Daoy (cell line): ENCODE results near the gene OLIG1. TPM values are rescaled to one million over a fixed set of nuclear protein-coding genes. Genes with fewer than 3 reads are reported as not detected.
A peak's percentile ranks its signal among the peaks of the same experiment; 100 is the strongest.

Experiments
- DNase-seq: peaks from one replicate; pipeline ENCODE4 v3.0.0-alpha.2; 2015; ENCODE audit warnings: low read depth
- total RNA-seq: library from RNA; depleted of rRNA; stranded (reverse); fragments of >200 nt; shearing (Covaris generic); gene quantifications from 2 replicates; pipeline ENCODE4 v1.2.3, GENCODE V29; 2014

OLIG1 gene
- total RNA-seq, 1 experiment from 2014 or later = not detected

DNA sequence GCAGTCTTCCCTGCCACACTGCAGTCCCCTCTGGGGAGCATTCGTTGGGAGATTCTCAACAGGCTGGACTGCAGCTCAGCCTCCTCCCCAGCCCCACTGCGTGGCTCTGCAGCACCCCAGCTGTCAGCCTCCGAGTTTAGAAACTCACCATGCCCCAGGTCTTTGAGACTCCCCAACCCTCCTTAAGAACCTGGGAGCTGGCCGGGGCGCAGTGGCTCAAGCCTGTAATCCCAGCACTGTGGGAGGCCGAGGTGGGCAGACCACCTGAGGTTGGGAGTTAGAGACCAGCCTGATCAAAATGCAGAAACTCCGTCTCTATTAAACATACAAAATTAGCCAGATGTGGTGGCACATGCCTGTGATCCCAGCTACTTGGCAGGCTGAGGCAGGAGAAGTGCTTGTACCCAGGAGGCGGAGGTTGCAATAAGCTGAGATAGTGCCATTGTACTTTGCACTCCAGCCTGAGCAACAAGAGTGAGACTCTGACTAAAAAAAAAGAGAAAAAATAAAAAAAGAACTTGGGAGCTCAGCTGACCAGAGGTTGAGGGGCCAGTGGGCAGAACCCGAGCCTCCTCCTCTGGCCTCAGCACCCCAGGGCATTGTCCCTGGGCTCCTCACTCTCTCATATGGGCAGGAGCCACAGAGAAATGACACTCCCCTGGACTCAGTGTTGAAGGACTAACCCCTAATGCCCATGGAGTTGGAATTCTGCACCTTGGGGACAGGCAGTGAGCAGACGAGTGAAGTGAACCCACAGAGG lies 38.6 kb upstream of the OLIG1 start:
- no peak for DNase-seq

DNA sequence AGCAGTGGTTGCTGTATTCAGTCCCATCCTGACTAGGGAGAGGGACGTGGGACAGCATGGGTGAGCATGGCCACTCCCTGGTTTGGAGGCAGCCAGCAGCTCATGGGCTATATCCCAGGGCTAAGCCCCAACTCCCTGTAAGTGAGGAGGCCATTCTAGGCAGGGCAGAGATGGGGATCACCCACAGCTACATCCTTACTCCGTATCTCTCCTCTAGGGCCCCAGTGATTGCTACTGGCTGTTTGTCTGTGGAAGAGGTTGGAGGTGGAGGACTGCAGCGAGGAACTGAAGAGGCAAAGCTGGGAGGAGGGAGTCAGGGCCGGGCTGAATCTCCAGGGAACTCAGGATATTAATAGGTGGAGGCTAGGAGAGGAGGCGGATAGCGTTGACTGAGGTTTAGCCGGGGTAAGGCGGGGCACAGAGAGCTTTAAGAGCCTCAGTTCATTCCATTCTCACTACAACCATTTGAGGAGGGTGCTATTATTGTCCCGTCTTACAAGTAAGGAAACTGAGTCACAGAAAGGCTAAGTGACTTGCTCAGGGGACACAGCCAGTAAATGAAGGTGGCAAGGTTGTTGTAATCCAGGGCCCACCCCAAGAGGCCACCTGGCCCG lies 37.4 kb upstream of the OLIG1 start:
- no peak for DNase-seq

DNA sequence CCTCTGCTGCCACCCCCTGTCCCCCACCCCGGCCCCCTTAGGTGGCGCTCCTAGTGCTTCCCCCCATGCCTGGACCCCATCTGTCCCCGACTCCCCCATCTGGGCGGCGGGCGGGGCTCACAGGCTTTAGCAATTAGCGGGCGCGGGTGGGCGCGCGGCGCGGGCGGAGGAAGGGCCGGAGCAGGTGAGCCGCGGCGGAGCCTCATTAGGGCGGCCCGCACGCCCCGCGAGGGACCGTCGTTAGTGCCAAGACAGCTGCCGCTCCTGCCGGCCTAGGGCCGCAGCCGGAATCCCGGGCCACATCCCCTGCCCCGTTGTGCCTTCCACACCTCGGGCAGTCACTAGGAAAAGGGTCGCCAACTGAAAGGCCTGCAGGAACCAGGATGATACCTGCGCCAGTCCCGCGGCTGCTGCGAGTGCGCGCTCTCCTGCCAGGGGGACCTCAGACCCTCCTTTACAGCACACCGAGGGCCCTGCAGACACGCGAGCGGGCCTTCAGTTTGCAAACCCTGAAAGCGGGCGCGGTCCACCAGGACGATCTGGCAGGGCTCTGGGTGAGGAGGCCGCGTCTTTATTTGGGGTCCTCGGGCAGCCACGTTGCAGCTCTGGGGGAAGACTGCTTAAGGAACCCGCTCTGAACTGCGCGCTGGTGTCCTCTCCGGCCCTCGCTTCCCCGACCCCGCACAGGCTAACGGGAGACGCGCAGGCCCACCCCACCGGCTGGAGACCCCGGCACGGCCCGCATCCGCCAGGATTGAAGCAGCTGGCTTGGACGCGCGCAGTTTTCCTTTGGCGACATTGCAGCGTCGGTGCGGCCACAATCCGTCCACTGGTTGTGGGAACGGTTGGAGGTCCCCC lies 36.6 kb upstream of the OLIG1 start:
- DNase-seq = no peak

DNA sequence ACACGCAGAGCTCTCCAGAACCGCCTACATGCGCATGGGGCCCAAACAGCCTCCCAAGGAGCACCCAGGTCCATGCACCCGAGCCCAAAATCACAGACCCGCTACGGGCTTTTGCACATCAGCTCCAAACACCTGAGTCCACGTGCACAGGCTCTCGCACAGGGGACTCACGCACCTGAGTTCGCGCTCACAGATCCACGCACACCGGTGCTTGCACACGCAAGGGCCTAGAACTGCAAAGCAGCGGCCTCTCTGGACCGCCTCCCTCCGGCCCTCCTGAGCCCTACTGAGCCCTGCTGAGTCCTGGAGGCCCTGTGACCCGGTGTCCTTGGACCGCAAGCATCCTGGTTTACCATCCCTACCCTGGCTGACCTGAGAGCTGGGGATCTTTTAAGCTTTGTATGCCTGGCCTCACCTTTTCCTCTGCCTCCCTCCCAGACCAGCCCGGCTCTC lies 36.0 kb upstream of the OLIG1 start:
- no peak for DNase-seq

DNA sequence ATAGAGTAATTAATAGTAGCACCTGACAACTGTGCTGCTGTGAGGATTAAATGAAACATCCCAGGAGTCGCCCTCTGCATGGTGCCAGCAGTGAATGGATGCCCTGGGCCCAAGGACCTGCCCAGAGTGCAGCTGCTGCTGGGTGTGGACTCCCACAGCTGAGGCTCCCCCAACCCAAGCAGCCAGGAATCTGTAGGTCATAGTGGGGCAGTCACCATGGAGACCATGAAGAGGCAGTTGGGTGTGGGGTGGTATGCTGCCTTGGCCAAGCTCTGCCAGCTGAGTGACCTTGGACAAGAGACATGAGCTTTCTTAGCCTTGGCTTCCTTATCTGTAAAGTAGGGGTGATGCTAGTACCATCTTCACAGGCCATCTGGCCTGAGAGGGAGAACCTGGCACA lies 34.8 kb upstream of the OLIG1 start:
- DNase-seq = no peak

DNA sequence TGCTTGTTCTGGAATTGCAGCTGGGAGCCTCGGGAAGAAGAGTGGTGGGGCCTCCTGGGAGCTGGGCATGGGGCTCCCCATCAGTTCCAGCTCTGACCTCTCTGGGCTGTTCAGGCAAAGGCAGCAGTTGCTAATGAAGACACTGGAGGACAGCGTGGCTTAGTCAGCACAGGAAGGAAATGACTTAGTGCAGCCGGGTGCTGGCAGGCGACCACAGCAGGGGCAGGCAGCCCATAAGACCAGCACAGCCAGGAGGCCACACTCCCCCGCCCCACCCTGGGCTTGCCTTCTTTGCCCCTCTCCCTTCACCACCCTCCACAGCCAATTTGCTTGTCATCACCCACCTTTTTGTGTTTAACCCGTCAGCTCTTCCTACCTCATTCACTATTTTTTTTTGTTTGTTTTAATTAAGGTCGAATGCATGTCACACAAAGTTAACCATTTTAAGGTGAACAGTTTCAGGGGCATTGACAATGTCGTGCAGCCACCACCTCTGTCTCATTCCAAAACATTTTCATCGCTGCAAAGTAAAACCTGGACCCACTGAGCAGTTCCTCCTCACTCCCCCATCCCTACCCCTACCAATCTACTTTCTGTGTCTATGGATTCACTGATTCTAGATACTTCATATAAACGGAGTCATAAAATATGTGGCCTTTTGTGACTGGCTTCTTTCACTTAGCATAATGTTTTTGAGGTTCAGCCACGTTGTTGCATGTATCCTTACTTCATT lies 33.3 kb upstream of the OLIG1 start:
- DNase-seq = peak; percentile 94

DNA sequence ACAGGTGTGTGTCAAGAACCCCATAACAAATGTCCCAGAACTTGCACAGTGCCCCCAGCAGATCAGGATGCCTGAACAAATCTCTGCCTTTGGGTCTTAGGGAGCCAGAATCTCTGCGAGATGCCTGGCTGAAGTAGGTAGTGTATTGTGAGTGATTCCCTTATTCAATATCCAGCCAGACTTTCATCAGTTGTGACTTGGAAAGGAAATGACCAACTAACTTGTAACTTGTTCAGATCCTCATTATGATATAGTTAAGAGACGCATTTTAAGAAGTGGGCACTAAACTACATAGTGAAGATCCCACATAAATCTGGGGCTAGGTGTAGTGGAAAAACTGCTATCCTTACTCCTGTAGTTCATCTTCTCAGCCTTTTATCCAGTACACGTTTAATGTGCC lies 32.4 kb upstream of the OLIG1 start:
- DNase-seq = no peak

DNA sequence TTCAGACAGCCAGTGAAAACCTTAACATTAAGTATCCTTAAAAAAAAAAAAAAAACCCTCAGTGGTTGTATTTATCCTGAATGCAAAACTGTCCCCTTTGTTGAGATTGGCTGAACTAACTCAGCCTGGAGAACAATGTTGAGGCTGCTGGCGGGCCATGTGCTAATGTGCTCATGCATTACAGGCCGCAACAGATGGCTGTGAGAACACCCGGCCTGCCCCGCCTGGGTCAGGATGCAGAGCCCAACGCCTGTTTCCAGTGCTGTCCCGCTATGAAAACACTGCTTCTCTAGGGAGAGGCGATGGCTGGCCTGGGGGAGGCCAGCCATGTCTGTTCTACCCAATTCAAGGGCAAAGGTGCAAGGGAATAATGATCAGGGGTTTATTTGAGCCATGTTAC lies 30.4 kb upstream of the OLIG1 start:
- DNase-seq = no peak

DNA sequence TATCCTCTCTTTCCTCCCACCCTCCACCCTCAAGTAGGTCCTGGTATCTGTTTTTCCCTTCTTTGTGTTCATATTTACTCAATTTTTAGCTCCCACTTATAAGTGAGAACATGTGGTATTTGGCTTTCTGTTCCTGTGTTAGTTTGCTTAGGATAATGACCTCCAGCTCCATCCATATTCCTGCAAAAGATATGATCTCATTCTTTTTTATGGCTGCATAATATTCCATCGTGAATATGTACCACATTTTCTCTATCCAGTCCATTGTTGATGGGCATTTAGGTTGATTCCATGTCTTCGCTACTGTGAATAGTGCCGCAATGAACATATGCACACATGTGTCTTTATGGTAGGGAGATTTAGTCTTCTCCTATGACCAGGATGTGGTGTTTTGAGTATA lies 29.7 kb upstream of the OLIG1 start:
- no peak for DNase-seq

DNA sequence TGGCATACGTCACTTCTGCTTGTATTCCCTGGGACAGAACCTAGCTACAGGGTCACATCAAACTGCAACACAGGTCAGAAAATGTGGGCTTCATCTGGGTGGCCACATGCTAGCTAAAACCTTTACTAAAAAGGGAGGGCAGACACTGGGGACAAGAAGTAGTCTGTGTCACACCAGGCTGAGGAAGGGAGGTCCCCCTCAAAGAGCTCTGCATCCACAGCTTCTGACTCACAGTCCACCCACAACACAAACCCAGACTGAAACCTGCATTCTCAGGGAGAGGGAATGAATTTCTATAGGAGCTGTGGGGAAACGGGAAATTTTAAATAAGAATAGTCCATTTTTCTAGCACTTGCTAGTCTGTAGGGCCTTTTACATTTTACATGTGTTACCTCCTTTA lies 28.0 kb upstream of the OLIG1 start:
- peak; percentile 68 for DNase-seq

DNA sequence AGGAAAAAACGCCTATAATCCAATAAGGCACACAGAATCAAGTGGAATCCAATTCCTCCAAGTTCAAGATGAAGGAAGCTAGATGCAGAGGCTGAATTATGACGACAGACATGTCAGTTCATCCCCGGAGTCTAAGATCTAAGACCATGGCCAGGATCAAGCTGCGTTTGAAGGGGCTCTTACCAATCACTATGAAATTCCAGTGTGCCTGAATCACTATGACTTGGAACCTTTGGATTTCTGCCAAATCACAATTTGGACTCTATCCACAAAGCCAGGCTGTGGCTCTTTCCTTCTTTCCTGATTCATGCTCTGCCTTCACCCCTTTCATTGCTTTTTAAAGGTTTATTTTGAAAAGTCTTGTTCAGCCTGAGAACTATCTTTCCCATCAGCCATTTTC lies 27.1 kb upstream of the OLIG1 start:
- DNase-seq = peak; percentile 93

DNA sequence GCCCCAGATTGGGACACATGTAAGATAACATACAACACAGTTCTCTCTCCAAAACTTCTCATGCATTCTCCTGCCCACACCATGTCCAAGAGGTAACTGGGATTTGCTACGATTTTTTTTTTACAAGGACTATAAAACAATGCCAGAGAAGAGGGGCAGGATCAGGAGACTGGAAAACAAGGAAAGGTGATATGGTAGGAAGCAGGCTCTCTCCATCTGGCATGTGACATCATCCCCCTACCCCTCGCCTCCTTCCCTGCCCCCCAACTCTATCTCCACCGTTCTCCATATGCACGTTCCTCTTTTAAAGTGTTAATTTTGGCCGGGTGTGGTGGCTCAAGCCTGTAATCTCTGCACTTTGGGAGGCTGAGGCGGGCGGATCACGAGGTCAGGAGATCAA lies 23.5 kb upstream of the OLIG1 start:
- DNase-seq = no peak

DNA sequence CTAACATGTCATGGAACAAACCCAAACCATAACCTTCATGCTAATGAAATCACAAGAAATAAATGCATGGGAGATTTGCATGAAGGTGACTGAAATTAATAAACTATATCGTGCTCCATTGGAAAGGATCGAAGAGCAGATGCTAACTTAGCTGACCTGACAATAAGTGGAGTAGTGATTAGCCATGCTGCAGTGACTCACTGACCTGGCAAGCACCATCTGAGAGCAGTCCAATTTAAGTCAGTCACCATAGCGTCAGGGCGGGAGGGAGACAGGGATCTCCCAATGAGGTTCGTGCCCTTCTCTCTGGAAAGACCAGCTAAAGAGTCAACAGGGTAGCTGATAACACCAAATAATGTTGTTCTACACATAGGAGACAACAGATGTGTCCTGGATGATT lies 22.7 kb upstream of the OLIG1 start:
- DNase-seq = peak; percentile 81

DNA sequence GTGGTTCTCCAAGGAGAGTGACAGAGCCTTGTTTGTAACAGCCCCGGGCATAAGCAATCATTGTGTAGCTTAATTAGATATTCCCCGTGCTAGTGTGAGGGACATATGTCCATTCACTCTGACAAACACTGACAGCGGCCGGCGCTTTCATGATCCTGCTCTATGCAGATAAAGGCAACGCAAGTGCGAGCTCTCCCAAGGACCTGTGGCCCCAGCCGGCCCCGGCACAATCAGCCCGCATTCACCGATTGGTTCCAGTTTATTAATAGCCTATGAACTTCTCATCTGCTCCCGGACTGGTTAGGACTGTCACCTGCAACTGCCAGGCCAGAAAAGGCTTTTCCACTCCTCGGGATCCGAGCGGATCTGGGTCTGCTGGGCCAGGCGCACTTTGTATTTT lies 18.0 kb upstream of the OLIG1 start:
- no peak for DNase-seq

DNA sequence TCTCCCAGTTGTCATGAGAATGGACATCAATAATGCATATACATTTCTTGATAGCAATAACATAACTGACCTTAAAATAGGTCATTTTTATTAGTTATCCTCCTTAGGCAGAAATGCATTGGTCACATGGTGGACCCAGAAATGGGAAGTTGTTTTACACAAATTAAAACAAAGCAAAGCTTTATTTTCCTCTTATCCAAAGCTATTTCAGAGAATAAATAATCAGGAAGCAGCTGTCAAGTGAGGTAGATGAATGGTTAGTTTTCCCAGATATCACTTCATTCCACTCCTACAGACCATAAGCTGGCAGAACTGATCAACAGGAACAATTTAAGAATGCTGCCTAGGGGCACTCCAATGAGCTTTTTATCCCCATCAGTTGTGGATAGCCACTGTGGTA lies 16.0 kb upstream of the OLIG1 start:
- no peak for DNase-seq

DNA sequence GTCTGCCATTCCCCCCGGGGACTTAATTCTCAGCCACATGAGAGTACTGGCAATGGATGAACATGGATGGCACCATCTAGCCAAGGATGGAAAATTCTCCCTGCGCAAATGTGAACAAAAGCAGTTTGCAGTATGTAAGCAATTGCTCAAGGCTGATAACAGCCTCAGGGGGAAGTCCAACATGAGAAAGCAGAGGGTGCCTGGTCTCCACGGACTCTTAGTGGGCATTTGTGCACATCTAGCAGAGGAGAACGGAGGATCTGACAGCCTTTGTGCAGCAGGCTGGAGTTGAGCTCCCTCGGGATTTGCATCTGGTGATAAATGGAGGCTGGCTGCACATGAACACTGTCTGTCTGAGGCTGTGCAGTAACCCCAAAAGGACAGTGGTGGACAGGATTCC lies 13.9 kb upstream of the OLIG1 start:
- DNase-seq = no peak

DNA sequence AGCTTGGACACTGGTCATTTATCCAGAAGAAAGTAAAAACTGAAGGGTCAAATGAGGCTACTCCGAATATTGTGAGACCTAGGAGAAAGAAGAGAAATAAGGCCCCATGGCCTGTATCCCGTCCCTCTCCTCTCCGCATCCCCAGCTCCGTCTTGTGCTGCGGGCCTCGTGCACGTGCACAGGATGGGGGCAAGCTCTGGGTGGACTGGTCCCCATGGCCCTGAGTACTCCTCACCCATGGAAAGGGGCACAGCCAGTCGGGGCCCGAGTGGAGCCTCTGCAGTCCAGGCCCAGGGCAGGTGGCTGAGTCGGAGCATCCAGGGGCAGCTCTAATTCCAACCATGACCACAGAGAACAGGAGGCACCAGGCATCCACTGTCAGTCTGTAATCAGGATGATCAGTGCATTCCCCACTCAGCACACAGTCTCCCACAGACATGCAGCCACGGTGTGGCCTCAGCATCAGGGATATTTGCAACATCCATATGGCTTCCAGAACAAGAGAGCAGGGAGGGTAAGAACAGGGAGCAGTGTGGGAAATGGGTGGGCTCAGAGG lies 12.5 kb upstream of the OLIG1 start:
- DNase-seq = no peak

DNA sequence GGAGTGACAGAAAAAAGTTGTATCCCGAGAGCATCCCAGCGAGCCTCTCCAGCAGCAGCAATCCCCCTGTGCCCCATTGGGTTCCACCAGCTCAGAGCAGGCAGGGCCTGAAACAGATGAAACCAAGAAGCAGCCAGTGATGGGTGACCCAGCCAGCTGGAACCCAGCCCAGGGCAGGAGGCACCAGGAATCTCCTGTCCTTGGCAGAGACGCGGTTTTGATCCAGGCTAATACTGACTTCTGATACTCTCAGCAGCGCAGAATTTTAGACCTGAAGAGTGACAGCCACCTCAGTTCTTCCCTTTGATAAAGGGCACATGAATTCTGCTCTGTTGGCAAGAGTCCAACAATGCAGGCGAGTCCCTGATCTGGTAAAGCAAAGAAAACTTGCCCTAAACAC lies 11.4 kb upstream of the OLIG1 start:
- DNase-seq = no peak

DNA sequence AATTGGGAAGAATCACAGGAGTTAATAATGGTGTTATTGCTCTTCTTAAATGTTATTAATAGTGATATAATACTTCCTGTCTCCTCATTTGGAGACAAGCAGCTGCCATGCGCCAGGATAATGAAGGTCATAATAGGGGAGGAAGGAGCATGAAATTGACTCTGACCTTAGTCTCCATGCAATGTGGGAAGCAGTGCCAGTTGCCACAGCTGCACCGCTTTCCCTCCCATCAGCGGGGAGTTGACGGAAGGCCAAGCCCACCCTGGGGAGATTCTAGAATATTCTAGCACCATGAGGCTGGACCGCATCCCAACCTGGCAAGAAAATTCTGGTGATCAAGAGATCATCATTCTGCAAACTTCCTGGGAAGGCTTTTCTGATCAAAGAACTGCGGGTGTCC lies 11.0 kb upstream of the OLIG1 start:
- DNase-seq = no peak

DNA sequence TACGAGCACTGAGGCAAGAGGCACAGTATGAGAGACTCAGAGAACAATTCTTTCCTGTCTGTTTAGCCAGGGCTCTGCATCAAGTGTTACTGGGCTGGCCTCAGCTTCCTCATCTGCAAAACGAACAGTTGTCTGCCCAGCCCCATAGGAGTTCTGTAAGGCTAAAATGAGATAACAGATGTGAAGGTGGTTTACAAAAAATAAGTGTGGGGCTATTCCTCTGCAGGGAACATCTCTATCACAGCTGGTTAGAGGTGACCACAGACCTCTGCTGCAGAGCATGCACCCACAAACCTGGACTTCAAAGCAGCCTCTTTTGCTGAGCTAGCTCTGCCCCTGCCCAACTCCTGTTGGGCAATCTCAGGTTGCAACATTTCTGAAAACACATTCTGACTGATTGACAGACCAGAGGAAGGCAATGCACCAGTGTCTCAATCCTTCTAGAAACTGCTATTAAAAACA lies 10.5 kb upstream of the OLIG1 start:
- DNase-seq = no peak

DNA sequence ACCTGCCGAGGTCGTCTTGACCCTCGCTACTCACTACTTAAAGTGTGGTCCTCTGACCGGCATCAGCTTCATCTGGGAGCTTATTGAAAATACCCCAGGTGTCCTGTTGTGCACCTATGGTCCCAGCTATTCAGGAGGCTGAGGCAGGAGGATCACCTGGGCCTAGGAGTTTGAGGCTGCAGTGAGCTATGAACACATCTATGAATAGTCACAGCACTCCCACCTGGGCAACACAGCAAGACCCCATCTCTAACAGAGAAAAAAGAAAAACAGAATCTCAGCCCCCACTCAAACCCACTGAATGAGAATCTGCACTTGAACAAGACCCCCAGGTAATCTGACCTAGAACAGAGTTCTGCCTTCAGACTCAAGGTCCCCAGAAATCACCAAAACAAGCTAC lies 8.7 kb upstream of the OLIG1 start:
- DNase-seq = no peak
